Upper lobe of left lung (tissue), 6 donors: ENCODE measurements around the gene PFDN1. TPM values are rescaled to one million over a fixed set of nuclear protein-coding genes. Genes with fewer than 3 reads are reported as not detected.

Experiments used
- ATAC-seq, 2 donors: fragments of 200-7000 bp; cut with Tn5 transposase; one replicate each; pipeline ENCODE4 v1.9.1; 2022; ENCODE audit warnings: mild to moderate bottlenecking in 2 of 2, moderate library complexity in 2 of 2; ENCODE audit not compliant: low FRiP score in 2 of 2
- DNase-seq, 2 donors: peaks; one replicate each; pipeline ENCODE4 v3.0.0-alpha.2; 2019 to 2020
- H3K27ac ChIP-seq, 4 donors: fragments of 200-600 bp; sonication (generic); one replicate each; pipeline ENCODE4 v1.5.1; 2016 to 2019
- H3K27me3 ChIP-seq, 4 donors: fragments of 200-600 bp; sonication (generic); one replicate each; pipeline ENCODE4 v1.5.1; 2017 to 2019
- H3K36me3 ChIP-seq, 4 donors: fragments of 200-600 bp; sonication (generic); one replicate each; pipeline ENCODE4 v1.5.1; 2016 to 2019
- H3K4me1 ChIP-seq, 4 donors: fragments of 200-600 bp; sonication (generic); one replicate each; pipeline ENCODE4 v1.5.1; 2018 to 2019
- H3K4me3 ChIP-seq, 4 donors: fragments of 200-600 bp; sonication (generic); one replicate each; pipeline ENCODE4 v1.5.1; 2017 to 2019; ENCODE audit warnings: mild to moderate bottlenecking in 2 of 4, moderate library complexity in 1 of 4
- H3K9me3 ChIP-seq, 4 donors: fragments of 200-600 bp; sonication (generic); one replicate each; pipeline ENCODE4 v1.5.1; 2018 to 2019
- EP300 ChIP-seq, 4 donors: sonication (generic); formaldehyde crosslinking; IDR thresholded peaks; one replicate each; pipeline ENCODE4 v1.5.1; 2017; ENCODE audit warnings: antibody characterized with exemption in 4 of 4, control low read depth in 2 of 4
- POLR2A ChIP-seq, 4 donors: fragments of 450-650 bp; IDR thresholded peaks; one replicate each; pipeline ENCODE4 v1.5.1; 2016 to 2017; ENCODE audit warnings: antibody characterized with exemption in 4 of 4, mild to moderate bottlenecking in 2 of 4
- POLR2AphosphoS5 ChIP-seq, 2 donors: sonication (generic); formaldehyde crosslinking; IDR thresholded peaks; one replicate each; pipeline ENCODE4 v1.5.1; 2017; ENCODE audit warnings: antibody characterized with exemption in 2 of 2
- WGBS, 2 donors: methylation state at CpG; one replicate each; pipeline ENCODE4 v1.1.5; 2017 to 2018; 5-methylcytosine and 5-hydroxymethylcytosine counted together
- total RNA-seq, 6 donors: library from RNA; depleted of rRNA in 4 of 6; stranded (reverse); fragments of >200 nt in 4 of 6; gene quantifications; one replicate each; pipeline versions ENCODE4 v1.1.0 to v1.2.1, GENCODE V29; 2016 to 2021
- TF ChIP-seq, protein P1 (sequence below), 6 experiments: fragments of 450-650 bp in 4 of 6; fragments of 200-600 bp in 2 of 6; sonication (generic) in 2 of 6; IDR thresholded peaks; one replicate each; pipeline ENCODE4 v1.5.1; 2016 to 2019; ENCODE audit warnings: antibody characterized with exemption in 6 of 6
- donor health status: DM: no; HTN: no; CAD: no; lungs with moderate emphysema.
- donor health status: DM: no; HTN: yes; CAD: no; lungs with severe emphysema.

Gene PFDN1
- total RNA-seq, 6 donors from 2014 or later = 44.7 to 128 (median 87.7) TPM

- TF ChIP-seq, protein P1, sequence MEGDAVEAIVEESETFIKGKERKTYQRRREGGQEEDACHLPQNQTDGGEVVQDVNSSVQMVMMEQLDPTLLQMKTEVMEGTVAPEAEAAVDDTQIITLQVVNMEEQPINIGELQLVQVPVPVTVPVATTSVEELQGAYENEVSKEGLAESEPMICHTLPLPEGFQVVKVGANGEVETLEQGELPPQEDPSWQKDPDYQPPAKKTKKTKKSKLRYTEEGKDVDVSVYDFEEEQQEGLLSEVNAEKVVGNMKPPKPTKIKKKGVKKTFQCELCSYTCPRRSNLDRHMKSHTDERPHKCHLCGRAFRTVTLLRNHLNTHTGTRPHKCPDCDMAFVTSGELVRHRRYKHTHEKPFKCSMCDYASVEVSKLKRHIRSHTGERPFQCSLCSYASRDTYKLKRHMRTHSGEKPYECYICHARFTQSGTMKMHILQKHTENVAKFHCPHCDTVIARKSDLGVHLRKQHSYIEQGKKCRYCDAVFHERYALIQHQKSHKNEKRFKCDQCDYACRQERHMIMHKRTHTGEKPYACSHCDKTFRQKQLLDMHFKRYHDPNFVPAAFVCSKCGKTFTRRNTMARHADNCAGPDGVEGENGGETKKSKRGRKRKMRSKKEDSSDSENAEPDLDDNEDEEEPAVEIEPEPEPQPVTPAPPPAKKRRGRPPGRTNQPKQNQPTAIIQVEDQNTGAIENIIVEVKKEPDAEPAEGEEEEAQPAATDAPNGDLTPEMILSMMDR (IDR thresholded peaks at IDR 0.05) = no peak
- TF ChIP-seq EP300 (IDR thresholded peaks at IDR 0.05) = no peak
- TF ChIP-seq POLR2A (IDR thresholded peaks at IDR 0.05) = no peak
- H3K9me3 ChIP-seq = no peaks in the 10 kb centered on the region
- H3K27me3 ChIP-seq = no peaks in the 10 kb centered on the region
- H3K27ac ChIP-seq = peak overlapping the region; percentile 17 to 74 (median 35)
- H3K4me3 ChIP-seq = no peak overlapping the region
- ATAC-seq = peak; percentile 52 to 66
- 67 to 74% methylated on average over 6 to 7 of the region's 8 CpGs for WGBS, 2 donors
- no peak for DNase-seq
- H3K36me3 ChIP-seq = peaks cover 0 to 54% (median 12%) of the 10 kb centered on the region in 4 donors
- H3K4me1 ChIP-seq = peaks cover 40 to 58% (median 44%) of the 10 kb centered on the region in 4 donors
Measured at GRCh38 chr5:140246378-140247122, 56.4 kb downstream of the PFDN1 start.

DNA sequence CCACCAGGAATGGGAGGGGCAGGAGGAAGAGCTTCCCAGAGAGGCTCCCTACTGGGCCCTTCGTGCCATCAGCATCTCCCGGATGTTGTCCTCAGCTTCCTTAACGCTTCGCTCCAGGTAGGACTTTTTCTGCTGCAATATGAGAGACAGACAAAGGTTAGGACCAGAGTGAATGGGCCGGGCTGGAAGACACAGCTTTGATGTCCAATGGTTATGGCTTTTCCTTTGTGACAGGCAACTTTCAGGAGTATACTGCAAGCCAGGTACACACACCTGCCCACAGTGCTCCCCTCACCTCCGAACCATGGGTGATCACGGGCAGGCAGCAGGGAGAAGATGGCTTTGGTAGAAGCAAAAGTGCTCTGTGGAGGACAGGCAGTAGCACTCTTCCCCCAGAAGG, 57.0 kb downstream of the PFDN1 start:
- Histone ChIP-seq H3K36me3 (peaks cover 0 to 53% (median 12%) of the 10 kb centered on the region in 4 donors), H3K4me3 (no peak overlapping the region), H3K27ac (peak overlapping the region in 3 of 4 donors; percentile 26 to 74 (median 41)), H3K9me3 (no peaks in the 10 kb centered on the region), H3K27me3 (no peaks in the 10 kb centered on the region), H3K4me1 (peaks cover 41 to 58% (median 46%) of the 10 kb centered on the region in 4 donors)
- TF ChIP-seq EP300 (IDR thresholded peaks at IDR 0.05) (no peak), POLR2A (IDR thresholded peaks at IDR 0.05) (no peak), POLR2AphosphoS5 (IDR thresholded peaks at IDR 0.05) (no peak)
- TF ChIP-seq, protein P1 (IDR thresholded peaks at IDR 0.05) = no peak
- WGBS, 2 donors = 84 to 88% methylated on average over 2 to 7 of the region's 7 CpGs
- ATAC-seq (no peak), DNase-seq (no peak)

DNA sequence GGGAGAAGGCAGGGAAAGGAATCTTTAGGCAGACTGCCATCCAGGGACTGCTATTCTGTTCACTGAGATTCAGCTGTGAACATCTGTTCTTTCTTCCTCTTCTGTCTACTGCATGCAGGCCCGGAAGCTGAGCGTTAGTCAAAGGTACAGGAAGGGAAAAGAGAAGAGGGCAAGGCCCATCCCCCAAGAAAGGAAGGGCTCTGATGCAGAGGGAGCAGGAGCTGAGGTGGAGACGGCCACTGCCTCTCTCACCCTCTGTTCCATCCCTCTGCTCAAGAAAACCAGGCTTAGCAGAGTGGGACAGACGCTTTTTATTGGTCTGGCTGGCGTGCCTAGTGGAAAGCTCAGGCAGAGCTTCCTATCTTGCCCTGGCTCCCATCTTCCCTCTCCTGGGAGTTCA, 57.6 kb downstream of the PFDN1 start:
- Histone ChIP-seq H3K36me3 (peaks cover 0 to 47% (median 12%) of the 10 kb centered on the region in 4 donors), H3K9me3 (no peaks in the 10 kb centered on the region), H3K27ac (peak overlapping the region; percentile 22 to 74 (median 34)), H3K4me1 (peaks cover 39 to 58% (median 49%) of the 10 kb centered on the region in 4 donors), H3K4me3 (no peak overlapping the region), H3K27me3 (no peaks in the 10 kb centered on the region)
- WGBS, 2 donors = 56 to 63% methylated on average over 5 of the region's 5 CpGs
- ATAC-seq (peak in 1 of 2 donors; percentile 52), DNase-seq (no peak)
- TF ChIP-seq EP300 (IDR thresholded peaks at IDR 0.05) = no peak
- TF ChIP-seq, protein P1 (IDR thresholded peaks at IDR 0.05) = no peak

- H3K36me3 ChIP-seq = peaks cover 0 to 41% (median 11%) of the 10 kb centered on the region in 4 donors
- TF ChIP-seq POLR2A (IDR thresholded peaks at IDR 0.05) (no peak), EP300 (IDR thresholded peaks at IDR 0.05) (no peak), POLR2AphosphoS5 (IDR thresholded peaks at IDR 0.05) (peak; percentile 26 to 58)
- TF ChIP-seq, protein P1 (IDR thresholded peaks at IDR 0.05) = peak; percentile 84 to 96 (median 92)
- H3K9me3 ChIP-seq = no peaks in the 10 kb centered on the region
- peaks cover 43 to 65% (median 53%) of the 10 kb centered on the region in 4 donors for H3K4me1 ChIP-seq
- peak overlapping the region in 2 of 4 donors; percentile 22 to 74 for H3K27ac ChIP-seq
- ATAC-seq (peak; percentile 87 to 88), DNase-seq (peak; percentile 91 to 92)
- H3K27me3 ChIP-seq = no peaks in the 10 kb centered on the region
- no peak overlapping the region for H3K4me3 ChIP-seq
- WGBS, 2 donors = 15 to 17% methylated on average over 14 of the region's 14 CpGs
Measured at GRCh38 chr5:140244525-140245025, 58.3 kb downstream of the PFDN1 start.
